Measurements from ENCODE around the gene CDC14A.
A peak's percentile ranks its signal among the peaks of the same experiment; 100 is the strongest.

The CDC14A gene

GRCh38 chr1:100411019-100411418, 58.7 kb downstream of the CDC14A start:
- no peak for DNase-seq

GRCh38 chr1:100411574-100411973, 59.3 kb downstream of the CDC14A start:
- no peak for DNase-seq

- DNase-seq = no peak
These were observed 60.7 kb downstream of the CDC14A start for GRCh38 chr1:100413035-100413434.

- no peak for DNase-seq
These were observed 62.6 kb downstream of the CDC14A start for GRCh38 chr1:100414693-100415497.

GRCh38 chr1:100415498-100415778, 63.1 kb downstream of the CDC14A start:
- DNase-seq = no peak

- DNase-seq = no peak
These were observed 66.8 kb downstream of the CDC14A start for GRCh38 chr1:100419072-100419471.

- DNase-seq = no peak
These were observed 69.8 kb downstream of the CDC14A start for GRCh38 chr1:100422065-100422464.

GRCh38 chr1:100423832-100424337, 71.6 kb downstream of the CDC14A start:
- DNase-seq = no peak

- DNase-seq = peak; percentile 10
These were observed 75.9 kb downstream of the CDC14A start for GRCh38 chr1:100428160-100428559.

GRCh38 chr1:100430325-100430756, 78.0 kb downstream of the CDC14A start:
- no peak for DNase-seq

- no peak for DNase-seq
These were observed 79.6 kb downstream of the CDC14A start for GRCh38 chr1:100431954-100432353.

GRCh38 chr1:100433563-100433962, 81.3 kb downstream of the CDC14A start:
- DNase-seq = no peak

- no peak for DNase-seq
These were observed 82.5 kb downstream of the CDC14A start for GRCh38 chr1:100434831-100435230.

GRCh38 chr1:100438375-100438774, 86.1 kb downstream of the CDC14A start:
- no peak for DNase-seq

GRCh38 chr1:100438789-100439188, 86.5 kb downstream of the CDC14A start:
- no peak for DNase-seq

GRCh38 chr1:100440075-100440809, 87.9 kb downstream of the CDC14A start:
- no peak for DNase-seq

- DNase-seq = no peak
These were observed 88.8 kb downstream of the CDC14A start for GRCh38 chr1:100441146-100441545.

- no peak for DNase-seq
These were observed 89.3 kb downstream of the CDC14A start for GRCh38 chr1:100441651-100442050.

- no peak for DNase-seq
These were observed 91.7 kb downstream of the CDC14A start for GRCh38 chr1:100443811-100444571.

- DNase-seq = no peak
These were observed 93.3 kb downstream of the CDC14A start for GRCh38 chr1:100445565-100445964.

GRCh38 chr1:100448366-100448765, 96.1 kb downstream of the CDC14A start:
- DNase-seq = no peak

GRCh38 chr1:100449477-100449876, 97.2 kb downstream of the CDC14A start:
- no peak for DNase-seq

GRCh38 chr1:100452641-100453040, 100.3 kb downstream of the CDC14A start:
- no peak for DNase-seq
